Stimulated activated CD8-positive, alpha-beta memory T cell treated with anti-CD3 and anti-CD28 coated beads, Interleukin-15, amount 100 ng/mL, for 48 hours (primary cell): ENCODE results near the gene NINL.
"Not testable (repeated sequence)": the region's sequence is repeated elsewhere in the genome, so short reads cannot be mapped to it uniquely, and the experiment has no call there.

Experiments
- DNase-seq, 2 donors: peaks; one replicate each; pipeline ENCODE4 v3.0.0-alpha.2; 2020; ENCODE audit warnings: low read depth in 2 of 2

Gene NINL

GRCh38 chr20:25485872-25486271 is 99.5 kb downstream of the NINL start:
- DNase-seq = no peak

DNA sequence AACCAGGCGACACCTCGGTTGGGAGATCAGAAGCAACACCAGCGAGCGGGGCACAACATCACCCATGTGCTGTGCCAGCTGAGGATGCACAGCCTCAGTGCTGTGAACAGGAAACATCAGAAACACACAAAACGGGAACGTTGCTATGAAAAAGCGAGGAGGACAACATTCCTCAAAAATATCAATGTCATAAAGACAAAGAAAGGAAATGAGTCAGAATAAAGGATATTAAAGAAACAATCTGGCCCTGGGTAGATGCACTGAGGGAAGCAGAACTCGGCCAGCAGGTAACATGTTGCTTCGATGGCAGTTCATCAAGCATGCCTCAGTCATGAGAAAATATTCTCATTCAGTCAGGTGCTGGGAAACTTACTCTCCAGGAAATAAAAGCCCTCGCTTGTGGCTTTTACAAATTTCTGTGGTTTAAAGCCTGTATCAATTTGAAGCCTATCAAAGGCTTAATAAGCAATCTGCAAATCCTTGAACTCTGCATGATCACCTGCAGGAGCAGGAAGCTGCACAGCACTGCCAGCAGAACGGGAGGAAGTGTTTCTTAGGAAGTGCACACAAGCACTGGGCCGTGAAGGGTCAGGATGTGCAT is 100.3 kb downstream of the NINL start:
- no peak for DNase-seq

- no peak for DNase-seq
Observed at GRCh38 chr20:25484224-25484846, 101.0 kb downstream of the NINL start.

DNA sequence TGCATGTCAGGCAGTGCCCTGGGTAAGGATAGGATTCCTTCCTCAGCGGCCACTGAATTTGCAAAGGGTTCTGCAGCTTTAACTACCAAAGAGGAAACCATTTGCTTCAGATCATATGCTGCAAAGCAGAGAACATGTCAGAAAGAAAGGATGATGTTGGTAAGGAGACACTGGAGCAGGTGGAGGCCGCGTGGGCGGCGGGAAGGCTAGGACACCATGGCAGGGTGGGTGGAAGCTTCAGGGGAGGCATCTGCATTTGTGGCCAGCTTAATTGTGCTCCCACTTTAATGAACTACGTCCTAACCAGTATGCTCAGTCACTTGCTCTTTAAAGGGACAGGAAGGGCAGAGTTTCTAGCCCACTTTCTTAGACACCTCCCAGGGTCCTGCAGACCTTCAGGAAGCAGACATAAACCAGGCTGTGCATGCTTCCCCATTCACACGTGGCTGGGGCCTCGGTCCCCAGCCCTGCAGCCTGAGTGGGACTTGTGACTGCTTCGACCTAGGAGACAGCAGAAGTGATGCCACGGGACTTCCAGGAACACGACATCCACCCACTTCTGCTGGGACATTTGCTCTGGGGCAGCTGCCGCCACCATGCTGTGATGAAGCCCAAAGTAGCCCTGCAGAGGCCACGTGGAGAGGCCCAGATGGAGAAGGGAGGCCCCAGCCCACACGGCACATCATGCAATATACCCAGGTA is 101.7 kb downstream of the NINL start:
- DNase-seq = no peak

GRCh38 chr20:25481918-25482253 is 103.4 kb downstream of the NINL start:
- DNase-seq = no peak

- no peak for DNase-seq
Observed at GRCh38 chr20:25481235-25481917, 104.0 kb downstream of the NINL start.

GRCh38 chr20:25480797-25481196 is 104.5 kb downstream of the NINL start:
- DNase-seq = no peak

GRCh38 chr20:25480156-25480555 is 105.2 kb downstream of the NINL start:
- DNase-seq = no peak

- DNase-seq = no peak
Observed at GRCh38 chr20:25479638-25480037, 105.7 kb downstream of the NINL start.

- no peak for DNase-seq
Observed at GRCh38 chr20:25478889-25479568, 106.3 kb downstream of the NINL start.

DNA sequence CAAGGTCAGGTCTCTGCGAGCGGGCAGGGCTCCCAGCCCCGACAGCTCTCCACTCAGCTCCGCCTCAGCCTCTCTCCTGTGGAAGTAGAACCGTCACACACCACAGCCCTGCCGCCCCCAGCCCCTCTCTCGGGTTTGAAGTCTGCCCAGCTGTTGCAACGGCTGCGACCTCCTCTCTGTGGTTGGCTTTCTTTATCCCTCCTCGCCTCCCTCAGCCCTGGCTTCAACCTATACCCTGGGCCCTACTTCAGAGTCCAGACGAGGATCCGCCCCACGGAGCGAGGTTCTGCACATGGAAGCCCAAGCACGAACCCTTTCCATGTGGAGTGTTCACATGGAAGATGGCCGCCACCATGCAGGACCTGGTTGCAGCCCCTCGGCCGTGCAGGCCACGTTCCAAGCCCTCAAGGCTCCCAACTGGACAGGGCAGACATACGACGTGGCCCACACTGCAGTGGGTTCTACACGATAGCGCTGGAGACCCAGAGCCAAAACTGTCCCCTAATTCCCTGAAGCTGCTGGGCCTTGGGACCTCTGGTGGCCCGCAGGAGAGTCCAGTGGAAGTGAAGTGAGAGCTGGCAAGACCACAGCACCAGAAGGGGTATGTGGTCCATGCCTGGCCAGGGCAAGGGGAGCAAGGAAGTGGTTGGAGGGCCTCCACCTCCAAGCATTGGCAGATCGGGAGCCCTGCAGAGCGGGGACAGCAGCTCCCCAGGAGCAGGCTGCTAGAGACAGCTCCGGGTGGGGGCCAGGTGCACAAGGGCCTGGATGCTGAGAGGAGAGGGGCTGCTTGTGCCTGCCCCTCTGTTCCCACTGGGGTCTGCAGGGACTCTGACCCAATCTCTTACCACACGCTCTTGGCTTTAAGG is 108.1 kb downstream of the NINL start:
- no peak for DNase-seq

- no peak for DNase-seq
Observed at GRCh38 chr20:25476106-25477013, 109.0 kb downstream of the NINL start.

- DNase-seq = not testable (repeated sequence)
Observed at GRCh38 chr20:25473297-25473696, 112.0 kb downstream of the NINL start.

GRCh38 chr20:25471020-25471419 is 114.3 kb downstream of the NINL start:
- no peak for DNase-seq

GRCh38 chr20:25470045-25470444 is 115.3 kb downstream of the NINL start:
- peak in 1 of 2 donors; percentile 4 for DNase-seq

GRCh38 chr20:25469558-25469957 is 115.8 kb downstream of the NINL start:
- DNase-seq = no peak

GRCh38 chr20:25468126-25469075 is 116.9 kb downstream of the NINL start:
- no peak for DNase-seq

DNA sequence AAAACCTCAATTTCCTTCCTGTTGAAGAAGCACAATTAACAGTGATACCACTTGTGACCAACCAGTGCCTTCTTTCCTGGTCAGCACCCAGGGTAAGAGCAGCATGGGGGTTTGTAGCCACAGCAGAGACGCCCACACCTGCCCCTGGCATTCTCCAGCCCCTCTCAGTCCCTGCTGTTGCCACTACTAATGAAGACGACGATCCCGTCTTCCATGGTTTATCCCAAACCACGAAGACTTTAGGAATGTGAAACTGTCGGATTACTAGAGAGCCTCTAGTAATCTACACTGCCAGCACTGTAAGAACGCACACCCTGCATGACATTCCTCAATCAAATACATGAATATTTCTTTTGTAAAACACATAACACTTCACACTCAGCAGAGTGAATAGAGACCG is 117.9 kb downstream of the NINL start:
- DNase-seq = no peak

GRCh38 chr20:25466846-25467245 is 118.5 kb downstream of the NINL start:
- no peak for DNase-seq
